Vagina (tissue), 2 donors: ENCODE results near the gene UBL3. TPM values are rescaled to one million over a fixed set of nuclear protein-coding genes. Genes with fewer than 3 reads are reported as not detected.

Experiments used
- DNase-seq, 2 donors: peaks; one replicate each; pipeline ENCODE4 v3.0.0-alpha.2; 2017; ENCODE audit errors: extremely low spot score in 2 of 2
- H3K27ac ChIP-seq: fragments of 200-600 bp; sonication (generic); one replicate; pipeline ENCODE4 v1.5.1; 2019
- H3K27me3 ChIP-seq: fragments of 200-600 bp; sonication (generic); one replicate; pipeline ENCODE4 v1.5.1; 2019
- H3K36me3 ChIP-seq, 2 donors: fragments of 200-600 bp; sonication (generic); one replicate each; pipeline ENCODE4 v1.5.1; 2017 to 2019
- H3K4me1 ChIP-seq: fragments of 200-600 bp; sonication (generic); one replicate; pipeline ENCODE4 v1.5.1; 2019
- H3K4me3 ChIP-seq, 2 donors: fragments of 200-600 bp; sonication (generic); 1 replicate in 1 of 2; 2 replicates in 1 of 2; pipeline ENCODE4 v1.5.1; 2016 to 2019
- H3K9me3 ChIP-seq: fragments of 200-600 bp; sonication (generic); one replicate; pipeline ENCODE4 v1.5.1; 2019
- CTCF ChIP-seq, 3 experiments: fragments of 450-650 bp in 2 of 3; fragments of 200-600 bp in 1 of 3; sonication (generic) in 1 of 3; IDR thresholded peaks; one replicate each; pipeline ENCODE4 v1.5.1; 2017 to 2019; ENCODE audit warnings: antibody characterized with exemption in 3 of 3, mild to moderate bottlenecking in 2 of 3, moderate library complexity in 2 of 3
- POLR2A ChIP-seq, 2 donors: fragments of 450-650 bp; IDR thresholded peaks; one replicate each; pipeline ENCODE4 v1.6.1; 2017; ENCODE audit warnings: antibody characterized with exemption in 2 of 2, mild to moderate bottlenecking in 2 of 2, moderate library complexity in 2 of 2
- POLR2AphosphoS5 ChIP-seq, 2 donors: sonication (generic); formaldehyde crosslinking; IDR thresholded peaks; one replicate each; pipeline ENCODE4 v1.9.0; 2017; ENCODE audit warnings: antibody characterized with exemption in 2 of 2, mild to moderate bottlenecking in 2 of 2, low read depth in 1 of 2; ENCODE audit not compliant: insufficient read depth in 1 of 2
- intact Hi-C: fragments of 100-400 bp; cut with DNase I; formaldehyde crosslinking; loops from one replicate; pipeline ENCODE4 v1.15.1; 2023
- total RNA-seq: library from RNA; depleted of rRNA; stranded (reverse); fragments of >200 nt; gene quantifications from one replicate; pipeline ENCODE4 v1.2.3, GENCODE V29; 2016

The UBL3 gene
- total RNA-seq, 1 donor from 2014 or later = 33.4 TPM

GRCh38 chr13:29865934-29866333 is 15.5 kb upstream of the UBL3 start:
- Histone ChIP-seq H3K36me3 (no peaks in the 10 kb centered on the region), H3K4me3 (no peak overlapping the region), H3K4me1 (no peaks in the 10 kb centered on the region), H3K9me3 (no peaks in the 10 kb centered on the region), H3K27ac (no peak overlapping the region), H3K27me3 (no peaks in the 10 kb centered on the region)
- intact Hi-C loops = no loop called here
- DNase-seq = no peak
- TF ChIP-seq POLR2AphosphoS5 (IDR thresholded peaks at IDR 0.05; ENCODE audit: insufficient read depth in 1 of 2, low read depth in 1 of 2) (no peak), POLR2A (IDR thresholded peaks at IDR 0.05) (no peak), CTCF (IDR thresholded peaks at IDR 0.05) (no peak)

DNA sequence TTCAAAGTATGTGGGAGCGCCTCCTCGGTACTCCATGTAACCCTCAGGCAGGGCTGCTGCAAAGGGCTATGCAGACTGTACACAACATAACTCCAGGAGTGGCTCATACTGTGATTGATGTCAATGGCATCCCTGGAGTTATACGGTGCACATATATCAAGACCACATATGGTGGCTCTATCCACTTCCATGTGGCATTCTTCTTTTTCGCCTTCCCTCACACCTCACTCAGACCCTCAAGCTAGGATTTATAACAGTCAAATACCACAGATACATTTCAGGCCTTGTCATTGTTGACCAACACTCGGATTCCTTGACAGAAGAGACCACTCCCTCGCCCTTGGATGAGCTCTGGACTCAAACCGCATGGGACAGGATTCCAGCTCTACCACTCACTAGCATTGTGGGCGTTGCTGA is 11.3 kb upstream of the UBL3 start:
- TF ChIP-seq POLR2AphosphoS5 (IDR thresholded peaks at IDR 0.05; ENCODE audit: insufficient read depth in 1 of 2, low read depth in 1 of 2) (no peak), CTCF (IDR thresholded peaks at IDR 0.05) (no peak), POLR2A (IDR thresholded peaks at IDR 0.05) (no peak)
- H3K9me3 ChIP-seq = no peaks in the 10 kb centered on the region
- intact Hi-C loops = no loop called here
- no peak for DNase-seq
- H3K27me3 ChIP-seq = no peaks in the 10 kb centered on the region
- H3K27ac ChIP-seq = no peak overlapping the region
- H3K4me3 ChIP-seq = no peak overlapping the region
- H3K4me1 ChIP-seq = no peaks in the 10 kb centered on the region
- H3K36me3 ChIP-seq = no peaks in the 10 kb centered on the region

DNA sequence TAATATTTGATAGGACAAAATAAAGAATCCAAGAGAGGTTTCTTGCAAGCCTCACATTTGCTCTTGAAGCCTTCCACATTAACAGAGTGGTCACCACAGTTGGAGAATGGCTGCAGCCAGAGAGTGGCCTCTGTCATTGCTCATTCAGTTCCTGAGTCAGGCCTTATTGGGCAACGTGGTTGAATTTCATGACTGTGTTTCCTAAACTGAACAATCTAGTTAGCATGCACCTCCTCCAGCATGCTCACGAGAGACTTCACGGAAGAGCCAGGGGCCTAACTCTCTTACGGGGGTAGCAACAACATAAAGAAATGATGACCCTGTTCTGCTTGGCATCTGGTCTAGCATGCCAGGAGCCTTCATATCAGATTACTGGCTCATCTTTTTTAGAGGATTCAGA is 9.6 kb upstream of the UBL3 start:
- Histone ChIP-seq H3K4me3 (no peak overlapping the region), H3K9me3 (no peaks in the 10 kb centered on the region), H3K4me1 (no peaks in the 10 kb centered on the region), H3K36me3 (no peaks in the 10 kb centered on the region), H3K27ac (no peak overlapping the region), H3K27me3 (no peaks in the 10 kb centered on the region)
- no peak for DNase-seq
- intact Hi-C loops = loop anchor here (10.0 kb wide), 1 partner anchor 65 kb away; no protein-coding TSS in a partner anchor
- TF ChIP-seq POLR2A (IDR thresholded peaks at IDR 0.05) = no peak
- no peak for TF ChIP-seq POLR2AphosphoS5 (IDR thresholded peaks at IDR 0.05; ENCODE audit: insufficient read depth in 1 of 2, low read depth in 1 of 2)

DNA sequence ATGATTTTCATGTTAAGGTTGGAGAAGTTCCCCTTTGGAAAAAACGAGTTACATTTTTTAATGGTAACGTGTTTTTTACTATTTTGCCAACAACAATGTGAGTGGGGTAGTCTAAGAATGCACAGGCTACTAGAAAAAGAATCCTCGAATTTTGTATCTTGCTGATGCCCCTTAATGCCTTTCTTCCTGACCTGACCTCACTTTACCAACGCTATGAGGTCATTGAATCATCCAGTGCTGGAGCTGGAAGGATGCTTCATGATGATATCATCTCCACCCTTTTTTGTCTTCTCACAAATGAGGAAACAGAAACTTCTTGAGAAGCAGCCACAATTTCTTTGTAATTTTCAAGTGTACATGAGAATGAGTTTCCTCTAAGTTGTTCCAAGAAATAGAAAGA is 8.2 kb upstream of the UBL3 start:
- TF ChIP-seq POLR2A (IDR thresholded peaks at IDR 0.05) = no peak
- TF ChIP-seq CTCF (IDR thresholded peaks at IDR 0.05) = no peak
- TF ChIP-seq POLR2AphosphoS5 (IDR thresholded peaks at IDR 0.05; ENCODE audit: insufficient read depth in 1 of 2, low read depth in 1 of 2) = no peak
- no peaks in the 10 kb centered on the region for H3K4me1 ChIP-seq
- DNase-seq = no peak
- no peak overlapping the region for H3K27ac ChIP-seq
- H3K36me3 ChIP-seq = no peaks in the 10 kb centered on the region
- H3K27me3 ChIP-seq = no peaks in the 10 kb centered on the region
- H3K4me3 ChIP-seq = no peak overlapping the region
- no peaks in the 10 kb centered on the region for H3K9me3 ChIP-seq
- intact Hi-C loops = loop anchor here (10.0 kb wide), 1 partner anchor 66 kb away; no protein-coding TSS in a partner anchor

DNA sequence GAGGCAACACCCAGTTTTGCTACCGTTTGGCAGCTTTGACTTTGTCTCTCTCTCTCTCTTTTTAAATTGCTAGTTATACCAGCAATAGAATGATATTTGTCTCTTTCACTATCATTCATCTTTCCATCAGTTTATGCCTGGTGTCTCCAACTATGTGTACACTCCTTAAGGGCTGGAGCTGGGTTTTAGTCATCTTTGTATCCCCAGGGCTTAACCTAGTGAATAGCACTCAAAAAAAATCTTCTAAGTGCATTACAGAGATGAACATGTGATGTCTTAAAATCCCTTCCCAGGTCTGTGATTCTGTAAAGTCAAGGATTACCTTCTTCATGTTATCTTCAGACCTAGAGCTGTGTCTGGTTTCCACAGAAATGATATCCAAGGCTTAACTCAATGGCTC is 7.8 kb upstream of the UBL3 start:
- intact Hi-C loops = loop anchor here (10.0 kb wide), 1 partner anchor 67 kb away; no protein-coding TSS in a partner anchor
- no peak overlapping the region for H3K27ac ChIP-seq

More for the DNA sequence above, 7.8 kb upstream of the UBL3 start:
- H3K4me1 ChIP-seq = no peaks in the 10 kb centered on the region
- no peak for TF ChIP-seq CTCF (IDR thresholded peaks at IDR 0.05)
- H3K27me3 ChIP-seq = no peaks in the 10 kb centered on the region
- H3K9me3 ChIP-seq = no peaks in the 10 kb centered on the region
- H3K36me3 ChIP-seq = no peaks in the 10 kb centered on the region
- H3K4me3 ChIP-seq = no peak overlapping the region
- DNase-seq = no peak
